ENCODE measurements around the gene DAND5.

DAND5 gene

DNA sequence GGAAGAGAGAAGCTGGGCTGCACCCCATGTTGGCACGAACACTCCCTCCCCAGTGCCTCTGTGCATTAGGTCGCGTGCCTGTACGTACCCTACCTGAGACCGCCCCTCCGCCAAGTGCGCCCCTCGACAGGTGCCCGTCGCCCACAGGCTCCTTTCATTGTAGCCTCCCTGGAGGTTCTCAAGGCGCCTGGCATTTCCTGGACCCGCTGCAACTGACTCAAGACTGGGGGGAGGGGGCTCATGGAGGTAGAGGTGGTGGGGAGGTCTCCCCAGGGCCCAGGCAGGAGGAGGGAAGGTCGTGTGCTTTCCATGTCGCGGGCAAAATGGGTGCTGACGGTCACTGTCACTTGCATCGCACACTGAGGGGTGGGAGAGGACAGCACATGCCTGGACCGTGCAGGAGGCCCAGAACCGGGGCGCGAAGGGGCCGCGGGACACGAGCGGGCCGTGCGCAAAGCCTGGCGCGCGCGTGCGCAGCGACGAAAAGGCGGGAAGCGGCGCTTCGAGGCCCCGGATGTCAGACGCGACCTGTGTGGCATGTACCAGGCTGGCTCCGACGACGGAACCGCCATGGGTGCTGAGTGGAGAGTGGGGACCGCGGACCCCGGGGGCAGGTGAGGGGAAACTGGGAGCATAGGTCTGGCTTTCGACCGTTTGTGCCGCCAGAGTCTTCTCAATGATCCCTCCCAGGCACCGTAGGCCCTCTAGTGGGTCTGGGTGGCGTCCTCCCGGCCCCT is 42.4 kb downstream of the DAND5 start:
- DNase-seq, result no peak

DNA sequence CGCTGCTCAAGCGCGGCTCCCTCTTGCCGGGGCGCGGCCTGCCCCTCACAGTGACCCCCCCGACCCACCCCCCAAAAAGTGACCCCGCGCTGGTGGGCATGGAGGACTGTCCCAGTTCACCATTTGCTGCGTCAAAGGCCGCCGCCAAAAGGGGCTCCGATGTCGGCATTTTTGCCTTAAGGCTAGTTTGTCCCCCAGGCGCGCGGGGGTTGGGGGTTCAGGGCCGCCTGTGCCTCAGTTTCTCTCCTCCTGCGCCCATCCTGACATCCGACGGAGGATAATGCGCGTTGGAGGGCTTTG is 43.0 kb downstream of the DAND5 start:
- no peak for DNase-seq

DNA sequence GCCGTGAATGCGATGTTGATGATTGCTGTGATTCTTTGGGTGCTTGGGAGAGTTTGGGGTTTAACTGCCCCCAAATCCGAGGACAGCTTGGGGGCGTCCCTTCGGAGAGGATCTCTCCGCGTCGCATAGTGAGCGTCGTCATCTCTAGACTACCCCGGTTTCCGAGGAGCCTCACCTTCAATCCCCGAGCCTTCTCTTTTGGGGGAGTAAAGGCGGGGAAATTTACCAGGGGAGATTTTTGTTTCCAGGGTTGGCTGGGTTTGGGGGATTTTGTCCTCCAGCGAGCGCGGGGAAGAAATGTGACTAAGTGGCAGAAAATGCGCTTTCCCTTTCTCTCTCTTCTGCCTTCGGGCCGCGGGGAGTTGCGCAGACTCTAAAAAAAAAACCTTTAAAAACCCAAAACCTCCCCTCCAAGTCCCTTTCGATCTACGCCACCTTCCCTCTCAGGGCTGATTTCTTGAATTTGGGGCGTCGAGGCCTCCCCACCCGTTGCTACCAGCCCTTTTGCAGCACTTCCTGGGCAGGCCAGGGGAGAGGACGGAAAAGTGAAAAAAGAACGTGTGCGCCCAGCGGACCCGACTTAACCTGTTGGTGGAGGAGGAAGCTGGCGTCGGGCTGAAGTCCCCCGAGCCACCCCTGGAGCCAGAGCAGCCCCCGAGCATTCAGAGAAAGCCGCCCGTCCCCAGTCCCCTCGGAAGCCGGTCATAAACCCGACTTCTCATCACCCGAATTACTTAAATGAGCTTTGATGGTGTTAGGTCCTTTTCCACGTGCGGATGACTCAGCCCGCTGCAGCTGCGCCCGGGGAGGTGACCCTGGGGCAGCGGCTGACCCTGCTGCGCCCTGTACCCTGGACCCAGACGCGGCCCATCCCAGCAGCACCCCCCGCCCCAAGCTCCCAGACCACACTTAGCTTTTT is 43.6 kb downstream of the DAND5 start:
- DNase-seq, result no peak

DNA sequence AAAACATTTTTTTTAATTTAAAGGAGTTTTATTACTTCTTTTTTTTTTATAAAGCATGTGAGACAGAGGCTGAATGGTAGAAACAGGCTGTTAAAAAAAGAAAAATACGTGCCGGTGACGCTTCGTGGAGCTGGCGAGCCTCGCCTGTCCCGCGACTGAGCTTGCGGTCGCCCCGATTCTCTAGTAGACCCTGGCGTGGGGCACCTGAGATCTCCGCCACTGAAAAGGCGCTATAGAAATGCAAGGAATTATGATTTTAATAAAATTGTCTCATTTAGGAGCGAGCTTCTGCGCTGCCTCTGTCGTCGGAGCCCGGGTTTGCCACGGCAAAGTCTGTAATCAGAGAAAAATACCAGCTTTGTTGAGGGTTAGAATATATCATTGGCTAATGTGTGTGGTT is 44.3 kb downstream of the DAND5 start:
- no peak for DNase-seq

DNA sequence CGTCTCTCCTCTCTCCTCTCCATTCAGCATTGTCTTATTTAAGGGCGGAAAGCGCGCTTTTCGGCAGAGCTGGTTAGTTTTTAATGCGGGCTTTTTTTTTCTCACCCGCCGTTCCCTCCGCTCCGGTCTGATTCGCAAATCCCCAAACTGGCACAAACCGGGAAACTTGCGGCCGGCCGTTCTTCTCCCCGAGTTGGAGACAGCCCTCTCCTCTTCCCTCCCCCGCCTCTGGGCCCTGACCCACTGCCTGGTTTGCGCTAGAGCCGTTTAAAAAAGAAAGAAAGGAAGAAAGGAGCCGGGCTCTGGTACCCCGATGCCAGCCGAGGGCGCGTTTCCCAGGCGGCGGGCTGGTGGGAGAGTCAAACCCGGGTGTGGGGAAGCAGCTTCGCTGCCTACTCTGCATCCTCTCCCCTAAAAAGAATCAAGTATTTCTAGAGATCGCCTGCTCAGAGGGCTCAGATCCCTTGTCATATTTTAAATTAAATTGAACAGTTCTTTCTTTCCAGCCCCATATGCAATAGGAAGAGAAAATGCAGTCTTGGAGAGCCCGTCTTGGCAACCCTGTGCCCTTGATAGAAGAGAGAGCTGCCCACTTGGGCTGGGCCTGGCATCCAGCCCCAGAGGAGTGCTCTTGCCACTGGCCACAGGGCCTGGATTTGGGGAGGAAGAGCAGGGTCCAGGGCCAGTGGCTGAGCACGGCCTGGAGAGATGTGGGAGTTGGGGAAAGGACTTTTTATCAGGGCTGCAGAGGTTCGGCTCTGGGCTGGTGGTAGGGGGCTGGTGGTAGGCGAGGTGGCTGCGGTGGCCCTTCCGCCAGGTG is 44.9 kb downstream of the DAND5 start:
- DNase-seq, result no peak

DNA sequence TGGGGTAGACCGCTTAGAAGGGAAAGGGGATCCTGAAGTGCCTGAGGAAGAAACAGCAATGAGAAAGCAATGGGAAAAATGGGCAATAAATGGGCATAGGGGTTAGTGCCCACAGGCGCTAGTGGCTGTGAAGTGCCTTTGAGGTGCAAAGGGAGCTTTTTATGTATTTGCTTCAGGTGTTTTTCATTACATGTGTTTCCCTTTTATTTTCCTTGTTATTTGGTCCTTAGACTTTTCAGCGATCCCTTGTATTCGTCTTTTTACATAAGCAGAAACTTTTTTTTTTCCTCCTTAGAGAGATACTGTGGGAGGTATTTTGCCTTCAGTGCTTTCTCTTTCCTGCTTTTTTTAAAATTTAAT is 45.5 kb downstream of the DAND5 start:
- no peak for DNase-seq

DNA sequence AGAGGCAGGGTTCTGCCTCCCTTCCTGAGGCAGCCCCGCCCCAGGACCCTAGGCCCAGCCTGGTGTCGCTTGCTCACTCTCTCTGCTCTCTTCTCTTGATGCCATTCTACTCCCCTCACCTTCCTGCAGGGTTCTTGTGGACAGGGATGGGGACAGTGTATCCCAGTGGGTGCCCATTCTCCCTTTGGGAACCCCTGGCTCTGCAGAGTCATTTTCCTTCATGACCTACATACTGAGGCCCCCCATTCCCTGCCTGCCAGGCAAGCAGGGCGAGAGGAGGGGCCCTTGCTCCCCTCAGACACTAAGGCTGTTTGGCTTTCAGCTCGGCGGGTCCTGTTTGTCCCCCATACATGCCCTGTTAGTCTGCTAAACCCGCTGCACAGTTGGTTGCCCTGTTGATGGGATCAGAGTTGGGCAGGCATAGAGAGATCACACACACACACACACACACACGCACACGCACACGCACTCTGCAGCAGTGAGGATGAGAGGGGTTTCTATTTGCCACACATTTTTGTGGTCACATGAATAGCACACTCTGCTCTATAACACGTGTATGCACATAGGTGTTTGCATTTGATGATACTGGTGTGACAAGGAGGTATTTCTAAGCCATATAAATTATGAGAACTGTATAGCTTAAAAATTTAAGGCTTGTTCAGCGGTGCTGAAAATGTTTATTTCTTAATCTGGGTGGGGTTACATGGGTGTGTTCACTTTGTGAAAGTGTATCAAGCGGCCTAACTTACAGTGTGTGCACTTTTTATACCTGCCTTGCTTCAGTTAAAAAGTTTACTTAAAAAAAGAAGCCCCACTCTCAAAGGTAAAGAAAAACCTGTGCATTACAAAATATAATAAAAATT is 46.2 kb downstream of the DAND5 start:
- no peak for DNase-seq

DNA sequence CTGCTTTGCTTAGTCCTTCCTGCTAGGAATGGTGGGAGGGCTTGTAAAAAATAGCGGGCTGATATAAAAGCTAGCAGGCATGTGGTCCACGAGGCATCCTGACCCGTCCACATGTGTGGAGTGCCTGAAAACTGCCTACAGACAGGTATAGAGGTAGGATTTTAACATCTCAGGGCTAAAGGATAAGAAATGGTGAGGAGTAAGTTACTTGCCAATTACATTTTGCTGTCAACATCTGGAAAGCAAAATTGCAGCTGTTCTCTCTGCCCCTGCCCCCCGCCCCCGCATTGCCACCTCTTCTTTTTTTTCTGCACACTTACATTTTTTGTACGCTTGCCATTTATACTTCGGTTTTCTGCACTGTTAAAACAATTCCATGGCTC is 46.9 kb downstream of the DAND5 start:
- no peak for DNase-seq

DNA sequence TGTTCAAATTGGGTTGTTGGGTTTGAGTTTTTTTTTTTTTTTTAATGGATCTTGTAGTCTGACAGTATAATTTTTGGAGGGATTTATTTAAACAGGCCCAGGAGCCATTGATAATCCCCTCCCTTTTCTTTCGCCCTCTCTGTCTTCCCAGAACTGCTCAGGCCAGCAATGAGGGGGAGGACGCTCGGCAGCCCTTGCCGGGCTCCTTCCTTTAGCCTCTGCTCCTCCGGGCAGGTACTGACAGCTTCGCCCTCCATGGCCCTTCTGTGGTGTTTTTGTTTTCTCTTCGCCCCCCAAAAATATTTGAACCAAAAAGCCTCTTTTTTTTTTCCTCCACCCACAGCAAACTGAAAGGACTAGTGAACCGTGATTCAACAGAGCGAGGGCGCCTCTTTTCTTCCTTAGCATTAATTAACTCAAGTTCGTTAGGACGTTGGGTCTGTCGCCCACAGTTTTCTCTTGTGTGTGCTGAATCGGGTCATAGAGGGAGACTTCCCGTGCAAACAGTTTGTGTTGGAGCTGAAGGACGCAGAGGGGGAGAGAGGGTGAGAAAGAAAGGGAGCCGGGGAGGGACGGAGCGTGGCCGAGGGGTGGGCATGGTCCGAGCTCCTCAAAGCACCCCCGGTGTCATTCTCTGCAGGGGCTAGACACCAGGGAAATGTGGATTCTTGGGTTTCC is 47.4 kb downstream of the DAND5 start:
- peak in 1 of 2 donors; percentile 74 for DNase-seq

DNA sequence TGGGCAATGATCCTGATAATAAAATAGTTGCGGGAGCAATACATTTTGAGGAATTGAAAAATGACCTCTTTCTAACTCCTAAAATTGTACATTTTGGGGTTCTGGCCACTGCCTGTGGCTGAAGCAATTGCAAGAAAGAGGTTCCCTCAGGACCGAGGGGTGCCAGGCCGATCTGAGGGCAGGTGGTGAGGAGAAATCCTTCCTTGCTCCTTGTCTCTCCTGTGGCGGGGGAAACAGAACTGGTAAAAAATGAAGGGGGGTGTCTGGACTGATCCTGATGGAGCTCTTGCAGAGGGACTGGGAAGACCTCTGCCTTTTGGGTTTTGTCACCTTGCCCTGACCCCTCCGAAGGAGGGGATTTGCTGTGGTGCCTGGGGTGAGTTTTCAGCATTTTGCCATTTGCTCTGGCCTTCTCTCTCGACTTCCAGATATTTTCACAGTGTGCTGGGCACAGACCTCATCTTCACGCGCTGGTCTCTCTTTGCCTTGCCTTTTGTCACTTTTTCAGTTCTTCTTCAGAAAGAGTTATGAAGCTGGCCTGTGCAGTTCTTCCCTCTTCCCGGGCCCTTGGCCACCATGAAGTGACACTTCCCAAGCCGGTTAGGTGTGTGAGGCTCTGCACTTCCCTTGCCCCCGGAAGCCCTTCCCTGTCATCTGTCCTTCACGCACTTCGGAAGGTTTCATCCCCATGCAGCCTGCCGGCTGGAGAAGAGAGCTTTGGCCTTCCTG is 48.1 kb downstream of the DAND5 start:
- DNase-seq, result no peak

DNA sequence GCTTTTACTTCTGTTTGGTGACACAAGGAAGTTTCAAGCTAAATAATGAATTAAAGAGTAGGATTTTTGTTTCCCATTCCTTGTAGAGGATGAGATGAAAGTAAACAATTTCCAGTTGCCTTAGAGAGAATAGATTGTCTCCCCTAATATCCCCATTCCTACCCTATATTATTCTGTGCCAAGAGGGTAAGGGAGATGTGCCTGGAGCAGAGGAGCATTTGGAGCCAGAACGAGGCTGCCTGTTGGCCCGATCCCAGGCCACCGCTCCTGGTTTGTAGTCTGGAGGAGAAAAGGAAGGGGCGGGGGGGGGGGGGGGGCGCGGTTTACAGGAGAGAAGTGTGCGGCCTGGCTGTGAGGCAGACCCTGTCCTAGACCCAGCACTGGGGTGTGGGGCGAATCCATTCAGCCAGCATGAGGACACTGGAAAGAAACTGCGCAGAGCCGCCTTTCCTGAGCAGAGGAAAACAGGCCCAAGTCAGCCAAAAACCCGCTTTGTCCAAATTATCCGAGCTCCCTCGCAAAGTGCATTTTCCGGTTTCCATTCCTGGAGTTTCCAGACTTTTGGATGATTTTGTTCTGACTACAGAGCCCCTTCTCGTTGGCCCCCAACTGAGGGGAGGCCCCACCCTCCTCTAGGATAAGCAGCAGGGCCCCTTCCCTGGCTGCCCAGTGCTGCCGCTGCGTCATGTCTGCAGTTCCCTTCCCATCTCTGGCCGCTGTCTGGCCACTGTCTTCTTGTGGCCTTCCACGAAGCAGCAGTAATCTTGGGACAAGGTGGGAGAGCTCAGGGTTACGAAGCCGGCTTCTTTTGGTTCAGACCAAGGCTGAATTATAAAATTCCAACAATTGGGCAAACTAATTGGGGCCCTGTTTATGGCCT is 48.9 kb downstream of the DAND5 start:
- DNase-seq, result peak in 1 of 2 donors; percentile 75

DNA sequence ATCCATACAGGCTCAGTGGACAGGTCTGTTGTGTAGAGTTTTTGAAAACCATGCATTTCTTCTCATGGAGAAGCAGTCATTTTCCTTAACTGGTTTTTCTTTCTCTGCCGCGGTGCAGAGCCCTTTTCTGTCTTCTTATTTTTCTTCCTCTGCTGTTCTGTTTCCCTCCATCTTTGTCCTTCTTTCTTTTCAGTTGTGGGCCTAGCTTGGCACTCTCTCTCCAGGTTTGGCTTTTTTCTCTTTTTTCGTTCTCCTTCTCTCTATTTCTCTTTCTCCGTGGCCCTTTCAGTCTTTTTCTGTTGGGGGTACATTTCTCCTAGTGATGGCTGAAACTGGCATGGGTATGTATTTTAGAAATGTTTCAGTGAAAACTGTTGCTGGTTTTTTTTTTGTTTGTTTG is 50.0 kb downstream of the DAND5 start:
- DNase-seq, result no peak

DNA sequence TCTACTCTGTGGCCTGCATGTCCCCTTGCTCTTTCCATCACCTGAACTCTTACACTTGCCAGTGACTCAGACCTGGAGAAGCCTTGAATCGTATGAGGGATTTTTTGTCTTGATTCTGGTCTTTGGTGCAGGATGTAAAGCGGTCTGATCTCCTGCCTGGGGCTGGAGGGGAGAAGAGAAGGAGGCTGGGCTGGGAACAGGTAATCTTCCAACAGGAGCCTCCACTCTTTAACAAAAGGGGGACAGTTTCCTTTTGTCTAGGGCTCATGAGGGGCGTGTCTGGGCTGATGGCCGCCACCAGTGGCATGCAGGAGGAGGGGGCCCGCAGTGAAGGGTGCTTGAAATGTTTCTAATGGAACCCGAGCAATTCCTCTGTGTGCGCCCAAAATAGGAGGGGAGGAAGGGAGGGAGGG is 50.6 kb downstream of the DAND5 start:
- no peak for DNase-seq

DNA sequence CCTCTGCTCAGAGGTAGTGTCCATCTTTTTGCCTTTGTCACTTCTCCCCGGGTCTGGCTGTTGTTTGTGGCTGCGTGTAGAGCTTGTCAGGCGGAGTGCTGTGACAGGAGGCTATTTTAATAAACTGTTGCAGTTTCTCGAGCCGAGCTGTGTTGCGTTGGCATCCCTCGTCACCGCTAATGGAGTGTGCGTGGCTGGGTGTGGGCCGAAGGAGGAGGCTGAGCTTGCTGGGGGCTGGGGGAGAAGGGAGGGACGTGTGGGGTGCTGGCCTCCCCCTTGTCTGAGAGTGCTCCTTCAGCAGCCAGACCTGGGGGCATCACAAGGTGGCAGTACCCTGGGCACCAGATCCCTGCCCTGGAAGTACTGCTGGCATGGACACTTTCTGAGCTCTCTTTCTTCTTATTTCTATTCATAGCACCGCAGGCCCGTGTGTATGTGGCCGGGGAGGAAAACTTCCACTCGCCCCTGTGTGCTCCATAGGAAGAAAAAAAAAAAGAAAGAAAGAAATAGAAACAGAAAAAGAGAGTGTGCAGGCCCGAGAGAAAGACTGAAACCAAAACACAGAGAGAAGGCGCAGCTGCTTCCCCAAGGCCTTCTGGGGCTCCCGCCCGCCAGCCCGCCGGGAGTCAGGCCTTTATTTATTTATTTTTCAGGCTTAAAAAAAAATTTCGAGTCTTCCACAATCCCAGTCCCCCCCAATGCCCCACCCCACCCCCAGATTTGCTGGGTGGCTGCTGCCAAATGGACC is 52.9 kb downstream of the DAND5 start:
- peak in 1 of 2 donors; percentile 84 for DNase-seq

DNA sequence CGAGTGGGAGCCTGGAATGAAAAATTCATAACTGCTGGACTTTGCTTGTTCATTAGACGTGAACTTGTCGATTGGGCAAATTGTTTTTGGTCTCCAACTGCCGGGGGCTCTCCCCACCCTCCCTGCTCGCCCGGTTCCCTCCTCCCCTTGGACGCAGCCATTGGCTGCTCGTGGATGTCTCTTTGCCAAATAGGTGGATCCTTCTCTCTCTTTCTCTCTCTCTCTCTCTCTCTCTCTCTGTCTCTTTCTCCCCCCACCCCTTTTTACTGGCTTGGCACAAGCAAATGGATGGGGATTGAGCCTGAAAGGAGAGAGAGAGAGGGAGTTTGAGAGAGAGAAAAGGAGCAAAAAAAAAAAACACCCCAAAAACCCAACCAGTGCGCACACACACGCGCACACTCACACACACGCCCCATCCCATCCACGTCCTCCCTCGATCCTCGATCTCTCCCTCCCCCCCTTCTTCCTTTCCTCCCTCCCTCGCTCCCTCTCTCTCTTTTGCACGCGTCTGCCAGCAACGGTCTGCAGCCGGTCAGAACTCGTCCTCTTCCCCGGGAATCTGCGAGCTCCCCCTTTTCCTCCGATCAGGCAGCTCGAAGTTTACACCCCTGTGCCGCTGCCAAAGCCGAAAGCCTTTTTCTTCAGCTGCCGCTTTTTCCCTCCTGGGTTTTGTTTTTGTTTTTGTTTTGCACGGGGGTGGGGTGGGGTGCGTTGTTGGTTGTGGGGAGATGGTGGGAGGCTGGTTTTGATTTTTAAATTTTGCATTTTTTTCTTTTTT is 53.7 kb downstream of the DAND5 start:
- DNase-seq, result peak; percentile 84 to 95

DNA sequence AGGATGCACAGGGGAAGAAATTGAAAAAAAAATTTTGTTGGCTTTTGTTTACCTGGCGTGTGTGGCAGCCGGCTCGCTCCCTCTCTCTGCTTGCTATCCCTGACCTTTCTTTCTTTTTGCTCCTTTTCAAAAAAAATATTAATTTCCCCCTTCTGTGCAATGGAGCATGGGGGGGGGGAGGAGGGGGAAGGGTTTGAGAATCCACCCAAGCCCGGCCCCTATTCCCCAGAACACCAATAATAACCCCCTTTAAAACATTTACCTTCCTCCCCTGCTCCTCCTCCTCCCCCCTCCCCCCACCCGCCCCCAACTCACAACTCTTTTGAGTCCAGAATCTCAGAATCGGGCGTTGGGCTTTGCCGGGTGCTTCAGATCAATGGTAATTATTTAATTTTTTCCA is 54.3 kb downstream of the DAND5 start:
- no peak for DNase-seq

Measured in hippocampal formation (tissue), 2 donors.